NCI-H2029 (cell line): ENCODE results near the gene DOCK1.

Experiments used
- DNase-seq: peaks from one replicate; lab custom pipeline; 2025; lab: John Stamatoyannopoulos, UW

The DOCK1 gene

GRCh38 chr10:127310923-127311322 is 405.7 kb downstream of the DOCK1 start:
- DNase-seq, result no peak

GRCh38 chr10:127313996-127314700 is 408.9 kb downstream of the DOCK1 start:
- DNase-seq, result no peak

GRCh38 chr10:127314797-127315196 is 409.6 kb downstream of the DOCK1 start:
- DNase-seq, result no peak

GRCh38 chr10:127315888-127316287 is 410.7 kb downstream of the DOCK1 start:
- no peak for DNase-seq

GRCh38 chr10:127318396-127318795 is 413.2 kb downstream of the DOCK1 start:
- DNase-seq, result no peak

- DNase-seq, result no peak
Measured at GRCh38 chr10:127319271-127319670, 414.0 kb downstream of the DOCK1 start.

GRCh38 chr10:127319691-127320090 is 414.5 kb downstream of the DOCK1 start:
- no peak for DNase-seq

GRCh38 chr10:127320176-127320575 is 414.9 kb downstream of the DOCK1 start:
- DNase-seq, result no peak

- no peak for DNase-seq
Measured at GRCh38 chr10:127322286-127322685, 417.1 kb downstream of the DOCK1 start.

GRCh38 chr10:127325506-127325905 is 420.3 kb downstream of the DOCK1 start:
- no peak for DNase-seq

- no peak for DNase-seq
Measured at GRCh38 chr10:127326883-127327282, 421.7 kb downstream of the DOCK1 start.

GRCh38 chr10:127331696-127332095 is 426.5 kb downstream of the DOCK1 start:
- no peak for DNase-seq

- DNase-seq, result no peak
Measured at GRCh38 chr10:127332631-127333030, 427.4 kb downstream of the DOCK1 start.

- no peak for DNase-seq
Measured at GRCh38 chr10:127337801-127338200, 432.6 kb downstream of the DOCK1 start.

GRCh38 chr10:127338399-127339110 is 433.3 kb downstream of the DOCK1 start:
- no peak for DNase-seq

GRCh38 chr10:127343821-127344220 is 438.6 kb downstream of the DOCK1 start:
- no peak for DNase-seq

- no peak for DNase-seq
Measured at GRCh38 chr10:127344346-127344745, 439.1 kb downstream of the DOCK1 start.

- DNase-seq, result peak; percentile 21
Measured at GRCh38 chr10:127345231-127345965, 440.2 kb downstream of the DOCK1 start.

- DNase-seq, result no peak
Measured at GRCh38 chr10:127346604-127347003, 441.4 kb downstream of the DOCK1 start.

- DNase-seq, result no peak
Measured at GRCh38 chr10:127347202-127347959, 442.2 kb downstream of the DOCK1 start.

- DNase-seq, result peak; percentile 54
Measured at GRCh38 chr10:127349737-127350136, 444.5 kb downstream of the DOCK1 start.

- DNase-seq, result no peak
Measured at GRCh38 chr10:127351542-127351941, 446.3 kb downstream of the DOCK1 start.
